GM12865 (cell line): ENCODE measurements around the gene TAS2R40.
"Not testable (repeated sequence)": the region's sequence is repeated elsewhere in the genome, so short reads cannot be mapped to it uniquely, and the experiment has no call there.

Source experiments
- DNase-seq: peaks from one replicate; pipeline ENCODE4 v3.0.0; 2010; ENCODE audit warnings: low read depth
- H3K4me3 ChIP-seq: 2 replicates; pipeline ENCODE4 v1.5.1; 2011; ENCODE audit warnings: mild to moderate bottlenecking, low read depth, low read length, control low read depth
- CTCF ChIP-seq: IDR thresholded peaks from 2 replicates; pipeline ENCODE4 v1.5.1; 2011; ENCODE audit warnings: low read length, control low read depth, low read depth, inconsistent platforms; ENCODE audit not compliant: insufficient read depth; ENCODE audit errors: missing control alignments

The TAS2R40 gene

GRCh38 chr7:143221737-143222136, at the start of gene TAS2R40:
TAS2R40 (plus strand) TSS chr7:143222037; CDS start chr7:143222079, 42 bp downstream.
- no peak for DNase-seq
- TF ChIP-seq CTCF, result no peak
- no peak within 1 kb of the TSS for H3K4me3 ChIP-seq

GRCh38 chr7:143172354-143172753, 49.5 kb upstream of the TAS2R40 start:
- TF ChIP-seq CTCF, result no peak
- H3K4me3 ChIP-seq, result no peak overlapping the region
- DNase-seq, result no peak

GRCh38 chr7:143176128-143176527, 45.7 kb upstream of the TAS2R40 start:
- DNase-seq, result no peak
- TF ChIP-seq CTCF, result no peak
- no peak overlapping the region for H3K4me3 ChIP-seq

- TF ChIP-seq CTCF, result no peak
- no peak overlapping the region for H3K4me3 ChIP-seq
- DNase-seq, result no peak
Observed at GRCh38 chr7:143177374-143178119, 44.3 kb upstream of the TAS2R40 start.

- not testable (repeated sequence) for DNase-seq, H3K4me3 ChIP-seq
Observed at GRCh38 chr7:143180771-143181170, 41.1 kb upstream of the TAS2R40 start.

- DNase-seq, result no peak
- no peak overlapping the region for H3K4me3 ChIP-seq
- no peak for TF ChIP-seq CTCF
Observed at GRCh38 chr7:143181349-143181748, 40.5 kb upstream of the TAS2R40 start.

- no peak for DNase-seq
- no peak within 1 kb of the TSS for H3K4me3 ChIP-seq
- no peak for TF ChIP-seq CTCF
Observed at GRCh38 chr7:143183024-143183423, 38.8 kb upstream of the TAS2R40 start, which contains the start of gene TAS2R39. TAS2R39 (plus strand) TSS chr7:143183419; CDS start chr7:143183419, 0 bp downstream.
